H1 (cell line): ENCODE data around the gene ARHGEF16. TPM values are rescaled to one million over a fixed set of nuclear protein-coding genes. Genes with fewer than 3 reads are reported as not detected.
A peak's percentile ranks its signal among the peaks of the same experiment; 100 is the strongest.

Experiments used
- POLR2A ChIP-seq, 2 experiments: IDR thresholded peaks; 1 replicate in 1 of 2; 2 replicates in 1 of 2; pipeline ENCODE4 v1.6.1; 2011; ENCODE audit warnings: low read depth in 2 of 2, low read length in 2 of 2, mild to moderate bottlenecking in 2 of 2; ENCODE audit errors: control extremely low read depth in 1 of 2
- RXRA ChIP-seq: IDR thresholded peaks from 2 replicates; pipeline ENCODE4 v1.6.1; 2011; ENCODE audit warnings: low read depth, mild to moderate bottlenecking, low read length, moderate library complexity; ENCODE audit not compliant: insufficient read depth
- polyA plus RNA-seq, 7 experiments: library from polyadenylated mRNA; depleted of rRNA in 3 of 7; stranded (reverse) in 5 of 7; unstranded in 2 of 7; fragments of >200 nt in 5 of 7; fragments of 200-250 nt in 2 of 7; gene quantifications; 1 replicate in 5 of 7; 2 replicates in 1 of 7; 4 replicates in 1 of 7; pipeline versions ENCODE4 v1.2.1 to v1.2.3, GENCODE V29; 2011 to 2013; ENCODE audit warnings: missing spikeins in 2 of 7, mixed read lengths in 2 of 7
- total RNA-seq: library from RNA; stranded (reverse); fragmentation: NEBNext Ultra II Directional; extraction: Animal tissue kit (Norgen Biotek cat#: 25700); gene quantifications from 2 replicates; pipeline ENCODE4 v1.2.1, GENCODE V29; 2021

ARHGEF16 gene
- total and polyA plus RNA-seq, 2 of the 8 experiments (the other 6 are each of a cell fraction or from before 2014, with no cell fraction given) = 18.3 to 20.7 TPM

- TF ChIP-seq POLR2A (IDR thresholded peaks at IDR 0.05; ENCODE audit: control extremely low read depth in 1 of 2, low read depth in 2 of 2, low read length in 2 of 2) = 0 out of 3 replicates have a peak, but pooled peaks of 1 of the 2 experiments have one; percentile 25
- TF ChIP-seq RXRA = 0 out of 2 replicates have a peak, but pooled peaks have one; percentile 55
Observed at GRCh38 chr1:3454811-3455618, 550 bp downstream of the ARHGEF16 start (continued).
